GM18873 (cell line): ENCODE measurements around the gene VAMP3.

Experiments used
- ATAC-seq: cut with Tn5 transposase; IDR thresholded peaks from one replicate; pipeline ENCODE4 v1.9.1; 2021; ENCODE audit warnings: mild to moderate bottlenecking, moderate library complexity, moderate number of reproducible peaks; ENCODE audit not compliant: unreplicated experiment, low FRiP score

VAMP3 gene

GRCh38 chr1:7770997-7771822 lies at the start of gene VAMP3:
VAMP3 (plus strand) TSS chr1:7771296; CDS start chr1:7771384, 88 bp downstream.
- ATAC-seq, result peak; percentile 50

GRCh38 chr1:7721940-7722669 lies 49.0 kb upstream of the VAMP3 start:
- ATAC-seq, result no peak

GRCh38 chr1:7722670-7723012 lies 48.5 kb upstream of the VAMP3 start:
- no peak for ATAC-seq

- ATAC-seq, result no peak
Measured at GRCh38 chr1:7726623-7727022, 44.5 kb upstream of the VAMP3 start.

- ATAC-seq, result no peak
Measured at GRCh38 chr1:7727809-7728471, 43.2 kb upstream of the VAMP3 start.

GRCh38 chr1:7729761-7730160 lies 41.3 kb upstream of the VAMP3 start:
- ATAC-seq, result no peak

- ATAC-seq, result no peak
Measured at GRCh38 chr1:7732331-7732730, 38.8 kb upstream of the VAMP3 start.

GRCh38 chr1:7733276-7733675 lies 37.8 kb upstream of the VAMP3 start:
- no peak for ATAC-seq

GRCh38 chr1:7738044-7738443 lies 33.1 kb upstream of the VAMP3 start:
- no peak for ATAC-seq

GRCh38 chr1:7743346-7743745 lies 27.8 kb upstream of the VAMP3 start:
- ATAC-seq, result no peak

GRCh38 chr1:7744882-7745281 lies 26.2 kb upstream of the VAMP3 start:
- no peak for ATAC-seq

GRCh38 chr1:7745783-7746182 lies 25.3 kb upstream of the VAMP3 start:
- no peak for ATAC-seq

GRCh38 chr1:7747605-7748004 lies 23.5 kb upstream of the VAMP3 start:
- ATAC-seq, result no peak

- ATAC-seq, result no peak
Measured at GRCh38 chr1:7749126-7749525, 22.0 kb upstream of the VAMP3 start.

- ATAC-seq, result no peak
Measured at GRCh38 chr1:7751174-7751573, 19.9 kb upstream of the VAMP3 start.

GRCh38 chr1:7752512-7753417 lies 18.3 kb upstream of the VAMP3 start:
- ATAC-seq, result no peak

- ATAC-seq, result no peak
Measured at GRCh38 chr1:7753641-7754040, 17.5 kb upstream of the VAMP3 start.

GRCh38 chr1:7754234-7754633 lies 16.9 kb upstream of the VAMP3 start:
- no peak for ATAC-seq

- ATAC-seq, result no peak
Measured at GRCh38 chr1:7755448-7755847, 15.6 kb upstream of the VAMP3 start.

GRCh38 chr1:7760245-7760644 lies 10.9 kb upstream of the VAMP3 start:
- no peak for ATAC-seq
